ENCODE data around the gene ST7. TPM values are rescaled to one million over a fixed set of nuclear protein-coding genes. Genes with fewer than 3 reads are reported as not detected.

Gene ST7, protein sequence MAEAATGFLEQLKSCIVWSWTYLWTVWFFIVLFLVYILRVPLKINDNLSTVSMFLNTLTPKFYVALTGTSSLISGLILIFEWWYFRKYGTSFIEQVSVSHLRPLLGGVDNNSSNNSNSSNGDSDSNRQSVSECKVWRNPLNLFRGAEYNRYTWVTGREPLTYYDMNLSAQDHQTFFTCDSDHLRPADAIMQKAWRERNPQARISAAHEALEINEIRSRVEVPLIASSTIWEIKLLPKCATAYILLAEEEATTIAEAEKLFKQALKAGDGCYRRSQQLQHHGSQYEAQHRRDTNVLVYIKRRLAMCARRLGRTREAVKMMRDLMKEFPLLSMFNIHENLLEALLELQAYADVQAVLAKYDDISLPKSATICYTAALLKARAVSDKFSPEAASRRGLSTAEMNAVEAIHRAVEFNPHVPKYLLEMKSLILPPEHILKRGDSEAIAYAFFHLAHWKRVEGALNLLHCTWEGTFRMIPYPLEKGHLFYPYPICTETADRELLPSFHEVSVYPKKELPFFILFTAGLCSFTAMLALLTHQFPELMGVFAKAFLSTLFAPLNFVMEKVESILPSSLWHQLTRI
- 18.0 and 20.7 TPM in 2 replicates for total RNA-seq

GRCh38 chr7:116953372-116953905 is at the start of gene ST7:
ST7 (plus strand) TSS chr7:116953501; CDS start chr7:116953541, 40 bp downstream.

Other genes with a start within 250 kb of the ST7 start
- gene CAPZA2, start 90.9 kb upstream of the ST7 start, total RNA-seq, result 158 and 191 TPM in 2 replicates

Measured in uterine smooth muscle cell (primary cell).